Measurements from ENCODE around the gene SUSD6. TPM values are rescaled to one million over a fixed set of nuclear protein-coding genes. Genes with fewer than 3 reads are reported as not detected.

The SUSD6 gene
- total and polyA plus RNA-seq, 8 donors: 8.9 to 41.9 (median 20.3) TPM

Other genes with a start within 250 kb of the SUSD6 start
- 10 to 100 TPM; 32.4 to 75.4 (median 50.4) TPM for gene ERH, start 213.3 kb upstream of the SUSD6 start, total RNA-seq
- 10 to 100 TPM; 67.2 to 71.7 TPM for gene ERH, start 213.3 kb upstream of the SUSD6 start, polyA plus RNA-seq
- gene SLC39A9, start 212.9 kb upstream of the SUSD6 start, total RNA-seq: 10 to 100 TPM; 24.3 to 40.2 (median 35.5) TPM
- gene SLC39A9, start 212.9 kb upstream of the SUSD6 start, polyA plus RNA-seq: 10 to 100 TPM; 13.2 to 20.1 TPM
- gene PLEKHD1, start 126.9 kb upstream of the SUSD6 start, total RNA-seq: under 1 TPM in 4 of 6 donors, not detected in 2; 0.03 to 0.12 (median 0.06) TPM
- gene PLEKHD1, start 126.9 kb upstream of the SUSD6 start, polyA plus RNA-seq: under 1 TPM; 0.07 to 0.19 TPM
- gene CCDC177, start 36.7 kb upstream of the SUSD6 start, total RNA-seq: not detected
- gene CCDC177, start 36.7 kb upstream of the SUSD6 start, polyA plus RNA-seq: not detected
- 100 to 1,000 TPM in 3 of 6 donors, 10 to 100 TPM in 3; 78.0 to 142 (median 113) TPM for gene SRSF5, start 155.5 kb downstream of the SUSD6 start, total RNA-seq
- gene SRSF5, start 155.5 kb downstream of the SUSD6 start, polyA plus RNA-seq: 100 to 1,000 TPM; 196 to 314 TPM
- under 1 TPM in 1 of 6 donors, not detected in 5; 0.06 TPM for gene SLC10A1, start 185.6 kb downstream of the SUSD6 start, total RNA-seq
- gene SLC10A1, start 185.6 kb downstream of the SUSD6 start, polyA plus RNA-seq: not detected